Activated CD4-positive, alpha-beta T cell treated with anti-CD3 and anti-CD28 coated beads for 48 hours (primary cell): Measurements from ENCODE around the gene CAPRIN2.
A peak's percentile ranks its signal among the peaks of the same experiment; 100 is the strongest.

Source experiments
- DNase-seq: peaks from one replicate; pipeline ENCODE4 v3.0.0-alpha.2; 2020

The CAPRIN2 gene

GRCh38 chr12:30763053-30763452 is 8.3 kb upstream of the CAPRIN2 start:
- no peak for DNase-seq

DNA sequence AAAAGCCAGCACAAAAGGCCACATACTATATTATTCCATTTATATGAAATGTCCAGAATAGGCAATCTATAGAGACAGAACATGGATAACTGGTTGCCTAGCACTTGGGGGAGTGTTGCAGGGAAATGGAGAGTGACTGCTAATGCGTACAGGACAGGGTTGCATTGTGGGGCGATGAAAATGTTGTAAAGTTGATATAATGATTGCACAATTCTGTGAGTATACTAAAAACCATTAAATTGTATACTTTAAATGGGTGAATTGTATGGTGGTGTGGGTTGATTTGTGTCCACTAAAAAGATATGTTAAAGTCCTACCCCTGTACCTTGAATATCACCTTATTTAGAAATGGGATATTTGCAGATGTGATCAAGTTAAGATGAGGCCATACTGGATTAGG is 7.0 kb upstream of the CAPRIN2 start:
- no peak for DNase-seq

DNA sequence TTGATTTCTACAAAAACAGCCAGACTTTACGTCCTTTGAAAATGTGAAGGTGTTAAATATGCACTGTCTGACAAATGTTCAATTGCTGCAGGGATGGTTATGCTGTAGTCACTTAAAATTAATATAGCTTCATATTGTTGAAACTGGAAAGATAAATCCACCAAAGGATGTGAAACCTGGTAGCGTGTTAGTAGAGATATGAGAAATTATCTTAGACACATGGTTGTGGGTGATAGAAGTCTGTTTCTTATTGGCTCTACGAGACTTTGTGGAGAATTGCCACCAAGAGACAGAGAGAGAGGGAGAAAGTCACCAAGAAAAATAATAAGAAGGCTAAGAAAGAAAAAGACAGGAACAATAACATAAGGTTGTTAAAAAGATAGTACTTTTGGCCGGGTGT is 2.6 kb upstream of the CAPRIN2 start:
- no peak for DNase-seq

GRCh38 chr12:30756074-30756473 is 1.3 kb upstream of the CAPRIN2 start:
- DNase-seq, result no peak

DNA sequence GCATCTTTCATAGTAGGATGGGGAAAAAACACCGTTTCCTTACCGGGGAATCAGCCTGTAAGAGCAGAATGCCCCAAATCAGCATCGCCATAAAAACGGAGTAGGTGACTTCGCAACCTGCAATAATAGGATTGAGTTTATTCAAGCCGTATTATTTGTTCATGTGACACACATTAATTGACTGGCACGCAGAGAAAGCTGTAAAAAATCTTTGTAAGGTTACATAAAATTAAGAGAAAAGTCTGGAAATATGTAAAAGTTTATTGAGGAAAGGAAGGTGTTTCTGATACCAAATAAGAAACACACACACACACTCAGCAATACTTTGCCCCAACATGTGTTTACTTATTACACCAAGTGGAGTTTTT is 628 bp upstream of the CAPRIN2 start:
- DNase-seq, result no peak

DNA sequence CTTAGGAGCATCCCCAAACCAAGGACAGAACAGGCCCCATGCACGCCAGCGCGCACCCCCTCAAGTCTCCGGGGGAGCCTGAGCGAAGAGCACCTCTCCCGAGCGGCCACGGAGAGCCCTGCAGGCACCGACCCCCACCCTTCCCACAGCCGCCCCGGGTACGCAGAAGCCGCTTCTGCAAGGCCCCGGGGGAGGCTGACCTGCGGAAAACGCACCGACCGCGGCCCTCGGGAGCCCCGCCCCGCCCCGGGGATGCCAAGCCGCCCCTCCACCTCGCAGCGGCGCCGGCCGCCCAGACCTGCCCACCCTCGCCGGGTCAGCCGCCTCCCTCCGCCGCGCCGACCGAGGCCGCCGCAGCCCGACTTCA is 385 bp downstream of the CAPRIN2 start:
- DNase-seq, result no peak

DNA sequence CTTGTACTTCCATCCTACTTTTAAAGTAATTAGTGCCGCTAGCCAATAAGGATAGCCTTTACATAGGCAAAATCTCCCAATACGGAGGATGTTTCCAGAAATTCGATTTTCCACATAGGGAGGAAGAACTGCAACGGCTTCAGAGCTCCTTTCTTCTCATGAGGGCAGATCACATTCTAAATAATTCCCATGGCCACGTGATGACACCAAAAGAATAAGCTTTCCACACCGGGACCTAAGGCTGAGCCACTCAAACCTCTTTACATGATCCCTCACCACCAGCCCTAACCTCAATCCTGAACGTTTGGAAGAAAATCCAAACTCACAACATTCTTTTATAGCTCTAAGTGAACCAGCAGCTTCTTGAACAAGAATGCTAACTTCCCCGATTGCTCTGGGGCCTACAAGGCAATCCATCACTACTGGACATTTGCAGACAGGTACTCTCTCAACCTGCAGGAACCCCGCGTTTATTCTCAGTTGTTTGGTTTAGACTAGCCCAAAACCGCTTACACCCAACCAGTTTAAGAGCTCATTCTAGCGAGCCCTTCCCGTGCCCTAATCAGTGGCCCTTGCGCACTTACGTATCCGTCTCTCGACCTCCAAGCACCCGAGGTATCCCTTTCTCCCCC is 884 bp downstream of the CAPRIN2 start:
- no peak for DNase-seq

DNA sequence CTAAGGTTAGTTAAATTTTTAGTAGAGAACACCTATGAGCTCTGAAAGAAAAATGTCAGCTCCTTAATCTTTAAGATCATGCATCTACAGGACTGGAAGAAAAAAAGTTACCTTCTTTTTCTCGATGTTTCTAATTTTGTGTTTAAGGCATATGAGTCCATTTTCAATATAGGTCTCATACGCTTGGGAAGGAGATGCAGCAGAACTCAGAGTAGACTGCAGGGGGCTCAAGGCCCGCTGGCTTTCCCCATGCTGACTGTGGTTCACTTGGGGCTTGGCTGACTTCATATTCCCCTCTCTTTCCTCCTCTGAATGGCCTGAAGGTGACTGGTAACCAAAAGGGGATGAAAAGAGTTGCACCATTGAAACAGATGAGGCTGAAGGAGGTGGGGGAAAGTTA is 1.5 kb downstream of the CAPRIN2 start:
- DNase-seq, result peak; percentile 41

- no peak for DNase-seq
These were observed 2.5 kb downstream of the CAPRIN2 start for GRCh38 chr12:30752255-30752654.

DNA sequence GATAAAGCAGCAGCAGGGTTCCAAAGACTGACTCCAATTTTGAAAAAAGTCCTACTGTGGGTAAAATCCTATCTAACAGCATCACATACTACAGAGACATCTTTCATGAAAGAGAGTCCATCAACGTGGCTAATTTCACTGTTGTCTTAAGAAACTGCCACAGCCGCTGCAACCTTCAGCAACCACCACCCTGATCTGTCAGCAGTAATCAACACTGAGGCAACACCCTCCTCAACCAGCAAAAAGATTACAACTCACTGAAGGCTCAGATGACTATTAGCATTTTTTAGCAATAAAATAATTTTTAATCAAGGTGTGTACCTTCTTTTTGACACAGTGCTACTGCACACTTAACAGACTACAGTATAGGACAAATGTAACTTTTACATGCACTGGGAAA is 6.6 kb downstream of the CAPRIN2 start:
- DNase-seq, result no peak

DNA sequence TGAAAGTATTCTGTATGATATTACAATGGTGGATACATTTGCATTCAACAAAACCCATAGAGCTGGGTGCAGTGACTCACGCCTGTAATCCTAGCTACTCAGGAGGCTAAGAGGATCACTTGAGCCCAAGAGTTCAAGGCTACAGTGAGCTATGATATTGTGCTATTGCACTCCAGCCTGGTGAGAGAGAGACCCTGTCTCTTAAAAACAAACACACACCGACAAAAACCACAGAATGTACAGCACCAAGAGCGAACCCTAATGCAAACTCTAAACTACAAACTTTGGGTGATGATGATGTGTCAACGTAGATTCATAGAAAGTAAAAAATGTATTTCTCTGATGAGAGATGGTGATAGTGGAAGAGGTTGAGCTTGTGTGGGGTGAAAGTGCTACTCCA is 8.6 kb downstream of the CAPRIN2 start:
- DNase-seq, result no peak

GRCh38 chr12:30744321-30744720 is 10.4 kb downstream of the CAPRIN2 start:
- DNase-seq, result no peak

- no peak for DNase-seq
These were observed 14.5 kb downstream of the CAPRIN2 start for GRCh38 chr12:30740274-30740673.

GRCh38 chr12:30739020-30739419 is 15.7 kb downstream of the CAPRIN2 start:
- no peak for DNase-seq

GRCh38 chr12:30732954-30733637 is 21.7 kb downstream of the CAPRIN2 start:
- DNase-seq, result no peak

DNA sequence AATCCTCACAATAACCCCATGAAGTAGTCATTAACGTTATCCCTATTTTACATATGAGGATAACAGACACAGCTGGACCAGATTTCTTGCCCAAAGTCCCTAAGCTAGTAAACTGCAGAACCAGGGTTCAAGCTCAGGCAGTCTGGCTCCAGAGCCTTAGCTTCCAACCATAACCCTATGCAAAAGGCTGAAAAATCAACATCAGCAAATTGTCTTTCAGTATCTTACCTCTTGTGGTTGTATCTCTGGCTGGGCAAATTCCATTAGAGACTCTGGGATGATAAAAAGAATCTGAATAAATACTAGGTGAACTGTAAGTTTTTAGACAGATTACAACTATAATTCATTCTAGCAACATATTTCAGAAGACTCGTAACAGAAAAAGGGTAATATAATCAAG is 24.7 kb downstream of the CAPRIN2 start:
- no peak for DNase-seq

DNA sequence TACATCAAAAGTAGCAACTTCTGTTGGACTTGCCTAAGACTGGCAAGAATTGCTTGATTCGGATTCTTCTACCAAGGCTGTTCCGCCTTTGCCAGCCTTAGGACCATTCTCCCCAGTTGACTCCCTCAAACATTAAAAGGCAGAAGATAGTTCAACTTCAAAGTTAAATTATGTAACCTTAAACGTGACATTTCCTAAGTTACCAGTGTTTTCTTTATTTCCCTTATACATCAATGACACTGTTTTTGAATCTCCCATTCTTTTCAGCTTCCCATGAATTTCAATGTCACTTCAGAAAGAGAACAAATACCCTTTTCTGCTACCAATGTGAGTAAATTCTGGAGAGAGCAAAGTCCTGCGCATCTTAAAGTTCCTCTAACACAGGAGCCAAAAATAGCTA is 25.2 kb downstream of the CAPRIN2 start:
- no peak for DNase-seq

DNA sequence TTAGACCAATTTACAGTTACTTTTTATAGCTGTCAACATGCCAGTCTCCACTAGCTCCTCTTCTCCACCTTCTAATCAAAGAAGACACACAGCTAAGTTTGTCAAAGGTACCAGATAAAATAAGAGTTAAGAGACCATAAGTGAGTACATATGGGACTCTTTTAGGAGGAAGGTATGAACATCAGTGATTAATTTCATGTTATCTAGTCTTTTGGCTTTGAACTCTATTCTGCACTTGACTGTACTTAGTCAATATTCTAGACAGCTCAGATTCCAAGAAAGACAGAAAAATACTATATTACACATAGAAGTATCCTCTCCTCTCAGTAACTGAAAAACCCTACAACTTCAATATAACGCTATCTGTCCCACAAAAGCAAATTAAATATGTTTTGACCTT is 28.1 kb downstream of the CAPRIN2 start:
- DNase-seq, result no peak

GRCh38 chr12:30725739-30726138 is 29.0 kb downstream of the CAPRIN2 start:
- no peak for DNase-seq

DNA sequence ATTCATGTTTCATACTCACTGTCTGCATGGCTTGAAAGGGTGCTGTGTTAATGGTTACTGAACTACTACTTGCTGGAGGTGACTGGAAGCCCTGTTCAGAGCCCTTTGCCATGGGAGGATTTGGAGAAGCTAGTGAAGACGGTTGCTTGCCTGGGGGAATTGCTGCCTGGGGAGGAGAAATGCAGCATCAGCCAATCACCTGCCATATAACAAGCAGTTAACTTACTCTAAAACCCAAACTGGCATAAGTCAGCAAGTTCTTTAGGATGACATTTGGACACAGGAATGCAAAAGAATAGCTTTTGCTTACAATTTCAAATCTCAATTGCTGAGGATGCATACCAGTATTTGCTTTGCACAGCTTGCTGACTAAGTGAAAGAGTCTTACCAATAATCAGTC is 35.7 kb downstream of the CAPRIN2 start:
- no peak for DNase-seq

DNA sequence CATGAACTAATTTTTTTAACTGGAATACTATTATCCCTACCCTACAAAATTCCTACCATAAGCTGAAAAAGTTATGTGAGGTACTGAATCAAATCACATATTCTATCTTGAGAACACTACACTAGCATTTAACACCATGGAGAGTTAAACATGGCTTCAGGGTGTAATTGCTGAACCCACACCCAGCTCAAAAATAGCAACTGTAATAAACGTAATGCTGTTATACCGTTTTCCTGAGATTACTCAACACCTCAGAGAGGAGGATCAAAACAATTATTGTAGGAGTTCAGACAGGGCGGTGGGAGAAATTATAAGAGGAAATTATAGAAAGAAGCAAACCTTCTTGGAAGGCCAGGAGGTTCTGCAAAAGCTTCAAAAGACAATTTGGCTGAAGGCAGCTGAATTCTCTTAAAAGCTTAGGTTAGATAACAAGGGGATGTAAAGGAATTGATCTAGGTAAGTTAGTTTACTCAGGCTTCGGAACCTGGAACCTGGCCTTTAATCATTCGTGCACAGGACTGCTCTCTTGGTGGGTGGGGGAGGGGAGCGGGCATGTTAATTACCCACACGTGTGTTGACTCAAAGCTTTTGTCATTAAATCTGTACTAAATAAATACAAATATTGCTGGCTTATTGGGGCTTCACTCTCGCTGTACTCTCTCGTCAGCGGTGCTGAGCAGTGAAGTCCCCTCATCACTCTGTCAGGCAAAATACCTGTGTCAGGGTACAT is 47.0 kb downstream of the CAPRIN2 start:
- no peak for DNase-seq

GRCh38 chr12:30706476-30706875 is 48.3 kb downstream of the CAPRIN2 start:
- no peak for DNase-seq

GRCh38 chr12:30701056-30701455 is 53.7 kb downstream of the CAPRIN2 start:
- DNase-seq, result no peak

DNA sequence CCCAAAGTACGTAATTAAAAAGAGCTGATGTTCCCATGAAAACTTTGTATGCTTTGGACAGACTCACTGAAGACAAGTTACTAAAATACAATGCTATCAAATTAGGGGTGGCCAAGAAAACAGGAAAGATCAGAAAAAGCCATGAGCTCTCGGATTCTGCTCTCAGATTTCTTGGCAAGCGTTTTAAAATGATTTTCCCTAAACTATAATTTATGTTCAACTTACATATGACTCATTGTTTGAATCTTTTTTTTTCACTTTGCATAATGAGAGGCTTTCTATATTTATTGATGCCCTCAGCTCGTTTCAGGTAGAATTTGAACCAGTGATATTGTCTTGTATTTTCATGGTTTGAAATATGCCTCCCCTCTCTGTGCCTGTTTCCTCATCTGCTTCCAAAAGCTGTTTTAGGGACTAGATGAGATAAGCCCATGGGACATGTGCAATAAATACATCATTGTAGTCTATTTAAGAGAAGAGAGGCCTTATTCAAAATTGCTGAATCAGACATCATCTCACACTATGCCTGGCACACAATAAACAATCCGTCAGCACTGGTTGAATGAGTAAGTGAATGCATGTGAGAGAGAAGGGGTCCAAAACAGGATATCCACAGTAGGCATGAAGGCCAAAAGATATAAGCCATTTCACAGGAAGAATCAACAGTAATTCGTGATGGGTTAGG is 54.4 kb downstream of the CAPRIN2 start:
- DNase-seq, result no peak
